Activated CD8-positive, alpha-beta T cell treated with anti-CD3 and anti-CD28 coated beads for 36 hours (primary cell): ENCODE results near the gene GPRIN1. TPM values are rescaled to one million over a fixed set of nuclear protein-coding genes. Genes with fewer than 3 reads are reported as not detected.

Source experiments
- ATAC-seq: fragments of 200-7000 bp; cut with Tn5 transposase; one replicate; pipeline ENCODE4 v1.10.0; 2021; ENCODE audit warnings: mild to moderate bottlenecking, moderate library complexity
- CTCF ChIA-PET: fragments of 350-600 bp; sonication (Branson Sonifier 250); formaldehyde crosslinking; loops from one replicate; lab custom pipeline; 2021; ENCODE audit warnings: antibody characterized with exemption; lab: Charles Lee
- POLR2A ChIA-PET: fragments of 350-600 bp; sonication (Branson Sonifier 250); formaldehyde crosslinking; loops from one replicate; lab custom pipeline; 2021; ENCODE audit warnings: antibody characterized with exemption; lab: Charles Lee
- DNase-seq: peaks from one replicate; pipeline ENCODE4 v3.0.0-alpha.2; 2020
- H3K27ac Mint-ChIP-seq: one replicate; pipeline ENCODE4 v1.8.0; 2021; ENCODE audit warnings: mild to moderate bottlenecking, mixed read lengths
- H3K27me3 Mint-ChIP-seq: one replicate; pipeline ENCODE4 v1.8.0; 2021; ENCODE audit warnings: mixed read lengths
- H3K36me3 Mint-ChIP-seq: one replicate; pipeline ENCODE4 v1.8.0; 2021; ENCODE audit warnings: low read depth, mixed read lengths
- H3K4me1 Mint-ChIP-seq: one replicate; pipeline ENCODE4 v1.8.0; 2021; ENCODE audit warnings: low read depth, mixed read lengths
- H3K4me3 Mint-ChIP-seq: one replicate; pipeline ENCODE4 v1.8.0; 2021; ENCODE audit warnings: mild to moderate bottlenecking, moderate library complexity, mixed read lengths
- H3K9me3 Mint-ChIP-seq: one replicate; pipeline ENCODE4 v1.8.0; 2021; ENCODE audit warnings: mixed read lengths
- CTCF ChIP-seq: fragments of 200-600 bp; IDR thresholded peaks from one replicate; pipeline ENCODE4 v1.8.0; 2022; ENCODE audit warnings: antibody characterized with exemption, mild to moderate bottlenecking
- intact Hi-C: fragments of 100-400 bp; cut with micrococcal nuclease; formaldehyde crosslinking; loops from one replicate; pipeline ENCODE4 v1.10.0; 2022
- total RNA-seq, 2 experiments: library from RNA; stranded (reverse); gene quantifications; one replicate each; pipeline ENCODE4 v1.2.3, GENCODE V29; 2021

GPRIN1 gene
- total RNA-seq, 2 experiments from 2014 or later = 1.6 to 2.0 TPM

GRCh38 chr5:176639981-176640380 is 30.0 kb upstream of the GPRIN1 start:
- no peak overlapping the region for H3K4me3 Mint-ChIP-seq
- no peak for ATAC-seq
- peaks cover 6% of the 10 kb centered on the region for H3K4me1 Mint-ChIP-seq
- no peak for TF ChIP-seq CTCF
- no peaks in the 10 kb centered on the region for H3K36me3 Mint-ChIP-seq
- POLR2A ChIA-PET = no interaction called here
- intact Hi-C loops = no loop called here
- no peak for DNase-seq
- H3K9me3 Mint-ChIP-seq = no peaks in the 10 kb centered on the region
- peaks cover 6% of the 10 kb centered on the region for H3K27me3 Mint-ChIP-seq
- CTCF ChIA-PET = interaction anchor here (1.0 to 1.4 kb wide), 3 partner anchors 10 to 21 kb away, joined by 3 to 4 read pairs (median 3); partner anchors contain the start of genes EIF4E1B and SNCB
- H3K27ac Mint-ChIP-seq = no peak overlapping the region

GRCh38 chr5:176639208-176639607 is 29.3 kb upstream of the GPRIN1 start:
- intact Hi-C loops = no loop called here
- Mint-ChIP-seq H3K27ac (no peak overlapping the region), H3K4me3 (no peak overlapping the region), H3K9me3 (no peaks in the 10 kb centered on the region), H3K36me3 (no peaks in the 10 kb centered on the region), H3K4me1 (peaks cover 6% of the 10 kb centered on the region), H3K27me3 (peaks cover 10% of the 10 kb centered on the region)
- TF ChIP-seq CTCF = no peak
- ATAC-seq (no peak), DNase-seq (no peak)
- ChIA-PET POLR2A (no interaction called here), CTCF (interaction anchor here (1.0 to 1.4 kb wide), 2 partner anchors 9 to 19 kb away, joined by 3 read pairs; partner anchors contain the start of genes EIF4E1B and SNCB)

GRCh38 chr5:176638437-176638836 is 28.5 kb upstream of the GPRIN1 start:
- peaks cover 10% of the 10 kb centered on the region for H3K4me1 Mint-ChIP-seq
- CTCF ChIA-PET = no interaction called here
- H3K4me3 Mint-ChIP-seq = no peak overlapping the region
- no peaks in the 10 kb centered on the region for H3K36me3 Mint-ChIP-seq
- H3K27me3 Mint-ChIP-seq = peaks cover 17% of the 10 kb centered on the region
- intact Hi-C loops = no loop called here
- DNase-seq (no peak), ATAC-seq (no peak)
- TF ChIP-seq CTCF = no peak
- no peaks in the 10 kb centered on the region for H3K9me3 Mint-ChIP-seq
- POLR2A ChIA-PET = interaction anchor here (0.5 to 1.3 kb wide), 2 partner anchors 9 to 20 kb away, joined by 3 to 4 read pairs; no protein-coding TSS in a partner anchor
- H3K27ac Mint-ChIP-seq = no peak overlapping the region

GRCh38 chr5:176637556-176637955 is 27.6 kb upstream of the GPRIN1 start:
- ChIA-PET POLR2A (interaction anchor here (1.3 kb wide), 1 partner anchor 10 kb away, joined by 4 read pairs; no protein-coding TSS in a partner anchor), CTCF (no interaction called here)
- no peak for ATAC-seq
- Mint-ChIP-seq H3K4me1 (peaks cover 10% of the 10 kb centered on the region), H3K4me3 (no peak overlapping the region), H3K36me3 (no peaks in the 10 kb centered on the region), H3K27me3 (peaks cover 21% of the 10 kb centered on the region), H3K9me3 (no peaks in the 10 kb centered on the region), H3K27ac (no peak overlapping the region)
- TF ChIP-seq CTCF = no peak
- DNase-seq = no peak
- intact Hi-C loops = no loop called here

- no peak overlapping the region for H3K4me3 Mint-ChIP-seq
- H3K4me1 Mint-ChIP-seq = peaks cover 10% of the 10 kb centered on the region
- TF ChIP-seq CTCF = no peak
- ATAC-seq (no peak), DNase-seq (no peak)
- H3K36me3 Mint-ChIP-seq = no peaks in the 10 kb centered on the region
- ChIA-PET CTCF (no interaction called here), POLR2A (interaction anchor here (0.6 kb wide), 1 partner anchor 10 kb away, joined by 3 read pairs; no protein-coding TSS in a partner anchor)
- H3K9me3 Mint-ChIP-seq = no peaks in the 10 kb centered on the region
- no peak overlapping the region for H3K27ac Mint-ChIP-seq
- peaks cover 29% of the 10 kb centered on the region for H3K27me3 Mint-ChIP-seq
- intact Hi-C loops = no loop called here
These were observed 26.5 kb upstream of the GPRIN1 start for GRCh38 chr5:176636426-176636825.
